ENCODE measurements around the gene CFAP45. TPM values are rescaled to one million over a fixed set of nuclear protein-coding genes. Genes with fewer than 3 reads are reported as not detected.

CFAP45 gene
- total RNA-seq, 1 experiment from 2014 or later: 0.48 TPM

- Mint-ChIP-seq H3K4me3 (no peak overlapping the region), H3K27ac (no peak overlapping the region)
Measured at GRCh38 chr1:159933347-159933746, 33.4 kb upstream of the CFAP45 start.

DNA sequence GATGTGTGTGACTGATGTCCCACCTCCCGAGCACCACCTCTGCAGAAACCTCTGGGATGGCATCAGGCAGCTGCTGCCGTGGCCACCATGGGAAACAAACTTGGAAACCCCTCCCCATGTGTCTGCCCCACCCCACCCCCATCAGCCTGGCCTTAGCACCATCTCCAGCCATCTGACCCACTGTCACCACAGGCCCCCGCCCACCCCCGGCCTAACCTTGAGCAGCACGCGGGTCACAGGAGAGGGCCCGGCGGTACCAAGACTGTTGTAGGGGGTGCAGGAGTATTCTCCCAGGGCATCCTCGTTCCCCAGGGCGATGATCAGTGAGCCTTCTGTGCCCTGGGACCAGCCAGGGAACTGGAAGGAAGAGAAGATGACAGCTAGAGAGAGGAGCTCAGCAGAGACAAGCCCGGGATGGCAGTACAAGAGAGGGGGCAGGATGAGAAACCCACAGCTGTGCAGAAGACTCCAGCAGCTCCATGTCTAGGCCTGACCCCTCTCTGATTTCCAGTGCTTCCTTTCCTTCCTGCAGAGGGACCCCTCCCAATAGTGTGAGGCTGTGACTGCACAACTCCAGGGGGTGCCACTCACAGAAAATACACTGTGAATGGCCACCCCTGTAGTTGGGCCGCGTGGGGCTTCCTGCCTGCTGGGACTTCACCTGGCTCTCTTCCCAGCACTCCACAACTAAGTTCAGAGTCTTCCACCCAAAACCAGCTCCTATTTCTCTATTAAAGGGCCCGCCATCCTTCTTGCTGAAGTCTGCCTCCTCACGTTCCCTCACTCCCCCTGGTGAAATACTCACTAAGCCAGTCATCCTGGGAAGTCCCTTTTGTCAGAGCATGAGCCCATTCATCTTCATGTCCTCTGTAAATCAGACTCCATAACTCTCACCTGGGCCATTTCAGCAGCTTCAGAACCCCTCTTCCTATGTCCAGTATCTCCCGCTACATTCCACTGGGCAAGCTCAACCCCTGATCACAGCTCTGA lies 32.6 kb upstream of the CFAP45 start:
- no peak for ATAC-seq
- no peak for DNase-seq (ENCODE audit: low spot score)
- H3K9me3 Mint-ChIP-seq: no peaks in the 10 kb centered on the region
- ChIA-PET POLR2A (no interaction called here), CTCF (interaction anchor here (0.8 to 10.6 kb wide), 3 partner anchors 14 to 74 kb away, joined by 3 to 202 read pairs (median 4); no protein-coding TSS in a partner anchor)
- no peak overlapping the region for H3K4me3 Mint-ChIP-seq
- H3K27ac Mint-ChIP-seq: no peak overlapping the region
- H3K4me1 Mint-ChIP-seq: peaks cover 23% of the 10 kb centered on the region
- H3K27me3 Mint-ChIP-seq (ENCODE audit: low read depth): no peaks in the 10 kb centered on the region
- peaks cover 26% of the 10 kb centered on the region for H3K36me3 Mint-ChIP-seq
- no peak for TF ChIP-seq CBFB (CRISPR knock-in tag; IDR thresholded peaks at IDR 0.05; ENCODE audit: low read depth)
- no peak for TF ChIP-seq ZNF423 (CRISPR knock-in tag; IDR thresholded peaks at IDR 0.05)
- no peak for TF ChIP-seq ZNF396 (CRISPR knock-in tag; IDR thresholded peaks at IDR 0.05; ENCODE audit: borderline replicate concordance)
- no peak for TF ChIP-seq ATF1 (CRISPR knock-in tag; IDR thresholded peaks at IDR 0.05)
- TF ChIP-seq ZNF219 (CRISPR knock-in tag; IDR thresholded peaks at IDR 0.05; ENCODE audit: borderline replicate concordance): no peak
- no peak for TF ChIP-seq NFYB (CRISPR knock-in tag; conservative IDR thresholded peaks at IDR 0.05; ENCODE audit: low read depth)
- TF ChIP-seq TCF7 (CRISPR knock-in tag; IDR thresholded peaks at IDR 0.05; ENCODE audit: low read depth): no peak
- TF ChIP-seq ZNF138 (CRISPR knock-in tag; conservative IDR thresholded peaks at IDR 0.05): no peak
- TF ChIP-seq ZMAT4 (CRISPR knock-in tag; IDR thresholded peaks at IDR 0.05): no peak
- no peak for TF ChIP-seq ETV6 (CRISPR knock-in tag; IDR thresholded peaks at IDR 0.05)
- no peak for TF ChIP-seq AR (CRISPR knock-in tag; IDR thresholded peaks at IDR 0.05)
- TF ChIP-seq, protein P1, sequence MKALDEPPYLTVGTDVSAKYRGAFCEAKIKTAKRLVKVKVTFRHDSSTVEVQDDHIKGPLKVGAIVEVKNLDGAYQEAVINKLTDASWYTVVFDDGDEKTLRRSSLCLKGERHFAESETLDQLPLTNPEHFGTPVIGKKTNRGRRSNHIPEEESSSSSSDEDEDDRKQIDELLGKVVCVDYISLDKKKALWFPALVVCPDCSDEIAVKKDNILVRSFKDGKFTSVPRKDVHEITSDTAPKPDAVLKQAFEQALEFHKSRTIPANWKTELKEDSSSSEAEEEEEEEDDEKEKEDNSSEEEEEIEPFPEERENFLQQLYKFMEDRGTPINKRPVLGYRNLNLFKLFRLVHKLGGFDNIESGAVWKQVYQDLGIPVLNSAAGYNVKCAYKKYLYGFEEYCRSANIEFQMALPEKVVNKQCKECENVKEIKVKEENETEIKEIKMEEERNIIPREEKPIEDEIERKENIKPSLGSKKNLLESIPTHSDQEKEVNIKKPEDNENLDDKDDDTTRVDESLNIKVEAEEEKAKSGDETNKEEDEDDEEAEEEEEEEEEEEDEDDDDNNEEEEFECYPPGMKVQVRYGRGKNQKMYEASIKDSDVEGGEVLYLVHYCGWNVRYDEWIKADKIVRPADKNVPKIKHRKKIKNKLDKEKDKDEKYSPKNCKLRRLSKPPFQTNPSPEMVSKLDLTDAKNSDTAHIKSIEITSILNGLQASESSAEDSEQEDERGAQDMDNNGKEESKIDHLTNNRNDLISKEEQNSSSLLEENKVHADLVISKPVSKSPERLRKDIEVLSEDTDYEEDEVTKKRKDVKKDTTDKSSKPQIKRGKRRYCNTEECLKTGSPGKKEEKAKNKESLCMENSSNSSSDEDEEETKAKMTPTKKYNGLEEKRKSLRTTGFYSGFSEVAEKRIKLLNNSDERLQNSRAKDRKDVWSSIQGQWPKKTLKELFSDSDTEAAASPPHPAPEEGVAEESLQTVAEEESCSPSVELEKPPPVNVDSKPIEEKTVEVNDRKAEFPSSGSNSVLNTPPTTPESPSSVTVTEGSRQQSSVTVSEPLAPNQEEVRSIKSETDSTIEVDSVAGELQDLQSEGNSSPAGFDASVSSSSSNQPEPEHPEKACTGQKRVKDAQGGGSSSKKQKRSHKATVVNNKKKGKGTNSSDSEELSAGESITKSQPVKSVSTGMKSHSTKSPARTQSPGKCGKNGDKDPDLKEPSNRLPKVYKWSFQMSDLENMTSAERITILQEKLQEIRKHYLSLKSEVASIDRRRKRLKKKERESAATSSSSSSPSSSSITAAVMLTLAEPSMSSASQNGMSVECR (CRISPR knock-in tag; IDR thresholded peaks at IDR 0.05; ENCODE audit: borderline replicate concordance): no peak
- TF ChIP-seq, protein P2, sequence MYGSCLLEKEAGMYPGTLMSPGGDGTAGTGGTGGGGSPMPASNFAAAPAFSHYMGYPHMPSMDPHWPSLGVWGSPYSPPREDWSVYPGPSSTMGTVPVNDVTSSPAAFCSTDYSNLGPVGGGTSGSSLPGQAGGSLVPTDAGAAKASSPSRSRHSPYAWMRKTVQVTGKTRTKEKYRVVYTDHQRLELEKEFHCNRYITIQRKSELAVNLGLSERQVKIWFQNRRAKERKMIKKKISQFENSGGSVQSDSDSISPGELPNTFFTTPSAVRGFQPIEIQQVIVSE (CRISPR knock-in tag; IDR thresholded peaks at IDR 0.05; ENCODE audit: borderline replicate concordance): no peak
- no peak for TF ChIP-seq IRF2 (CRISPR knock-in tag; IDR thresholded peaks at IDR 0.05; ENCODE audit: borderline replicate concordance, low read depth)
- TF ChIP-seq, protein P3, sequence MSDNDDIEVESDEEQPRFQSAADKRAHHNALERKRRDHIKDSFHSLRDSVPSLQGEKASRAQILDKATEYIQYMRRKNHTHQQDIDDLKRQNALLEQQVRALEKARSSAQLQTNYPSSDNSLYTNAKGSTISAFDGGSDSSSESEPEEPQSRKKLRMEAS (CRISPR knock-in tag; IDR thresholded peaks at IDR 0.05): no peak

More at GRCh38 chr1:159933347-159933746, 33.4 kb upstream of the CFAP45 start:
- POLR2A ChIA-PET: no interaction called here
- no peak for TF ChIP-seq FOXK1 (CRISPR knock-in tag; IDR thresholded peaks at IDR 0.05)
- TF ChIP-seq, protein P4, sequence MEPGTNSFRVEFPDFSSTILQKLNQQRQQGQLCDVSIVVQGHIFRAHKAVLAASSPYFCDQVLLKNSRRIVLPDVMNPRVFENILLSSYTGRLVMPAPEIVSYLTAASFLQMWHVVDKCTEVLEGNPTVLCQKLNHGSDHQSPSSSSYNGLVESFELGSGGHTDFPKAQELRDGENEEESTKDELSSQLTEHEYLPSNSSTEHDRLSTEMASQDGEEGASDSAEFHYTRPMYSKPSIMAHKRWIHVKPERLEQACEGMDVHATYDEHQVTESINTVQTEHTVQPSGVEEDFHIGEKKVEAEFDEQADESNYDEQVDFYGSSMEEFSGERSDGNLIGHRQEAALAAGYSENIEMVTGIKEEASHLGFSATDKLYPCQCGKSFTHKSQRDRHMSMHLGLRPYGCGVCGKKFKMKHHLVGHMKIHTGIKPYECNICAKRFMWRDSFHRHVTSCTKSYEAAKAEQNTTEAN (CRISPR knock-in tag; IDR thresholded peaks at IDR 0.05): no peak
- TF ChIP-seq ZNF138 (CRISPR knock-in tag; conservative IDR thresholded peaks at IDR 0.05): no peak
- TF ChIP-seq, protein P3 (CRISPR knock-in tag; IDR thresholded peaks at IDR 0.05): no peak
- no peak for TF ChIP-seq NFATC4 (CRISPR knock-in tag; IDR thresholded peaks at IDR 0.05)
- no peak for TF ChIP-seq FOXJ3 (CRISPR knock-in tag; IDR thresholded peaks at IDR 0.05; ENCODE audit: borderline replicate concordance)
- TF ChIP-seq ELF4 (CRISPR knock-in tag; IDR thresholded peaks at IDR 0.05; ENCODE audit: low read depth): no peak
- TF ChIP-seq, protein P5, sequence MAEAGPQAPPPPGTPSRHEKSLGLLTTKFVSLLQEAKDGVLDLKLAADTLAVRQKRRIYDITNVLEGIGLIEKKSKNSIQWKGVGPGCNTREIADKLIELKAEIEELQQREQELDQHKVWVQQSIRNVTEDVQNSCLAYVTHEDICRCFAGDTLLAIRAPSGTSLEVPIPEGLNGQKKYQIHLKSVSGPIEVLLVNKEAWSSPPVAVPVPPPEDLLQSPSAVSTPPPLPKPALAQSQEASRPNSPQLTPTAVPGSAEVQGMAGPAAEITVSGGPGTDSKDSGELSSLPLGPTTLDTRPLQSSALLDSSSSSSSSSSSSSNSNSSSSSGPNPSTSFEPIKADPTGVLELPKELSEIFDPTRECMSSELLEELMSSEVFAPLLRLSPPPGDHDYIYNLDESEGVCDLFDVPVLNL (CRISPR knock-in tag; IDR thresholded peaks at IDR 0.05; ENCODE audit: borderline replicate concordance, low read depth): no peak
- TF ChIP-seq NR3C1 (CRISPR knock-in tag; conservative IDR thresholded peaks at IDR 0.05; ENCODE audit: low read depth): no peak
- no peak for TF ChIP-seq EMX1 (CRISPR knock-in tag; IDR thresholded peaks at IDR 0.05)
- H3K36me3 Mint-ChIP-seq: peaks cover 26% of the 10 kb centered on the region
- ATAC-seq: no peak
- DNase-seq (ENCODE audit: low spot score): no peak
- no peaks in the 10 kb centered on the region for H3K9me3 Mint-ChIP-seq
- peaks cover 30% of the 10 kb centered on the region for H3K4me1 Mint-ChIP-seq
- no peaks in the 10 kb centered on the region for H3K27me3 Mint-ChIP-seq (ENCODE audit: low read depth)
- CTCF ChIA-PET: interaction anchor here (1.6 to 10.6 kb wide), 2 partner anchors 13 to 74 kb away, joined by 4 to 202 read pairs; no protein-coding TSS in a partner anchor
